Mammary epithelial cell (primary cell): Measurements from ENCODE around the gene MAGEB18.

ENCODE experiments used
- CTCF ChIP-seq, 2 donors: IDR thresholded peaks in 1 of 2; conservative IDR thresholded peaks in 1 of 2; 2 replicates each; pipeline ENCODE4 v1.5.1; 2011 to 2012; ENCODE audit warnings: inconsistent platforms in 2 of 2, low read length in 2 of 2, mild to moderate bottlenecking in 2 of 2, control low read depth in 1 of 2, low read depth in 1 of 2; ENCODE audit not compliant: insufficient read depth in 1 of 2; ENCODE audit errors: extremely low read depth in 1 of 2
- EZH2 ChIP-seq: IDR thresholded peaks from 2 replicates; pipeline ENCODE4 v1.6.1; 2012; ENCODE audit warnings: low read length, inconsistent platforms, borderline replicate concordance

- TF ChIP-seq CTCF (conservative IDR thresholded peaks at IDR 0.05 in 1 of 2, IDR thresholded peaks at IDR 0.05 in 1 of 2; ENCODE audit: extremely low read depth in 1 of 2, insufficient read depth in 1 of 2, low read depth in 1 of 2, low read length in 2 of 2): no peak
- TF ChIP-seq EZH2: no peak
Measured at GRCh38 chrX:26160301-26160700, 22.2 kb downstream of the MAGEB18 start, which contains the start of gene MAGEB6B.
